Activated CD8-positive, alpha-beta memory T cell treated with anti-CD3 and anti-CD28 coated beads for 36 hours (primary cell): ENCODE data around the gene ARHGEF3. TPM values are rescaled to one million over a fixed set of nuclear protein-coding genes. Genes with fewer than 3 reads are reported as not detected.

Source experiments
- CTCF ChIA-PET: fragments of 350-600 bp; sonication (Branson Sonifier 250); formaldehyde crosslinking; loops from one replicate; lab custom pipeline; 2021; ENCODE audit warnings: antibody characterized with exemption; lab: Charles Lee
- POLR2A ChIA-PET: fragments of 350-600 bp; sonication (Branson Sonifier 250); formaldehyde crosslinking; loops from one replicate; lab custom pipeline; 2021; ENCODE audit warnings: antibody characterized with exemption; lab: Charles Lee
- total RNA-seq, 2 experiments: library from RNA; stranded (reverse); gene quantifications; one replicate each; pipeline ENCODE4 v1.2.3, GENCODE V29; 2021

ARHGEF3 gene
- total RNA-seq, 2 experiments from 2014 or later = 51.4 to 53.8 TPM

DNA sequence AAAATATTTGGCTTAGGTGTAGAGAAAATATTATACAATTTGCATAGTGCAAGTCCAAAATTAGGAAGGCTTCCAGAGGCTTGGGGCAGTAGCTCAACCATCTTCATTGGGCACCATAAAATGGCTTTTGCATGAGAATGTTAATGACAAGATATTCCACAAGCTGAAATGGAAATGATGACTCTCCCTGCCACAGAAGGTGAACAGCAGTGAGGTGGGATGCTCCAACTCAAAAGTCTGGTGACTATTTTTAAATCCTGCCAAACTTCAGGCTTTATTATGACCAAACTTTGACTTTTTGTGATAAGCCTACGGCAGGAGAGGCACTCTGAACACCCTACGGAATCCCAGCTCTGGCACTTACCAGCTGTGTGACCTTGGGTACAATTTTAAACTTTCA lies 37.6 kb downstream of the ARHGEF3 start:
- ChIA-PET CTCF (interaction anchor here (0.9 to 1.1 kb wide), 2 partner anchors 16 to 158 kb away, joined by 3 read pairs; no protein-coding TSS in a partner anchor), POLR2A (interaction anchor here (0.7 kb wide), 1 partner anchor 11 kb away, joined by 3 read pairs; no protein-coding TSS in a partner anchor)

DNA sequence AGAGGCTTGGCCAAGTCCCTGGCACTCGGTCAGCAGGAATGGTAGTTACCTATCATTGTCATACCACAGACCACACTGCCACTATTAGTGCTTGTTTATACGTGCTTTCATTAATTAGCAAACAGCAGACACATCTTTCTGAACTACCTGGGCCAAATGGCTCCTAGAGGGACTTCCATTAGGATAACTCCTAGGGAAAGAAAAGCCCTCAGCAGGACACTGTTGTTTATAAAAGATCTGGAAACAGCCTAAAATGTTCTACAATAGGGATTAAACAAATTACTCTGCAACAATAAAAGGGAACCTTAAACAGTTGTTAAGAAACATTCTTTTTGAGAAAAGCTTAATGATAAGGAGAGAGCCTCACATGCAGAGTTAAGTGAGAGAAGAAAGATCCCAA lies 38.5 kb downstream of the ARHGEF3 start:
- ChIA-PET CTCF (interaction anchor here (0.6 kb wide), 1 partner anchor 240 kb away, joined by 3 read pairs; no protein-coding TSS in a partner anchor), POLR2A (no interaction called here)

DNA sequence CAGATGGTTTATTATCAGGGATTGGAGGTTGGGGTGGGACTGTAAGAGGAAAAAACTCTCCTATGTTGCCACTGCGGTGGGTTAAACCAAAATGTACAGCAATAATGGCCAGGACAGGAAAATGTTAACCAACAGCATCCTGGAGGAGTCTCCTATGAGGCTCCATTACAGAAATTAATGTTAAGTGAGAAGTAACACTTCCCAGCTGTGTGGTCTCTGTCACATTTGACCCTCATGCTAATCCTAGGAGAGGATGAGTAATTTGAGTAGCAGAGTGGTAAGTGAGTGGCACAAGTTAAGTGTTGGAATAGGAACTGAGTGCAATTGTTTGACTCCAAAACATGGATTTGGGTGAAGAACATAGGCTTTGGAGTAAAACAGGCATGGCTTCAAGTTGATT lies 39.0 kb downstream of the ARHGEF3 start:
- POLR2A ChIA-PET = no interaction called here
- CTCF ChIA-PET = interaction anchor here (0.6 kb wide), 1 partner anchor 240 kb away, joined by 3 read pairs; no protein-coding TSS in a partner anchor

DNA sequence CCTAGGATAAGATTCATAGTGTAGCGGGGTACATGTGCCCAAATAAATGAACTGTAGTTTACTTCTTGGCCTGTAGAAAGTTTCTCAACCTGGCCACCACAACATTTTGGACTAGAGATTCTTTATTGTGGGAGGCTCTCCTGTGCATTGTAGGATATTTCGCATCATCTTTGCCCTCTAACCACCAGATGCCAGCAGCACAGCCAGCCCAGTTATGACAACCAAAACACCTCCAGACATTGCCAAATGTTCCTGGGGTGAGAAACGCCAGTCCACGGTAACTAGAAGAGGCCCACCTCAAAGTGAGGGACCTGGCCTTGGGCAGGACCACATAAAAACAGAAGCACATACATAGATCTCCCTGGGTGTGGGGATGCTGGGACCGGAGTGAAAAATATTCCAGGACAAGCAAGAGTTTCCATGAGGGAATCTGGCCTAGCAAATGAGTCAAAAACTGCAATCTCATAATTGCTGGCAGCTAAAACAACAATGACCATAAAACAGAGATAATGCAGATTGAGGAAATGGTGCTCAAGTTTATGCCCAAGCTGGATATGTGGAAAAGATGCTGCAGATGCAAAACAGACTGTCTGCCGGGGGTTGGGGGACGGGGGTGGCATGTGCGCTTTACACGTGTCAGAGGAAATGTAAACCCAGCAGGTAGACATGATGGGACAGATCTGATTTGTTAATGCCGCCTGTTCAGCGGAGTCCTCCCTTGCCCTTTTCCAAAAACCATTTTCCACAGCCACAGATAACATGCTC lies 39.7 kb downstream of the ARHGEF3 start:
- ChIA-PET CTCF (no interaction called here), POLR2A (no interaction called here)

DNA sequence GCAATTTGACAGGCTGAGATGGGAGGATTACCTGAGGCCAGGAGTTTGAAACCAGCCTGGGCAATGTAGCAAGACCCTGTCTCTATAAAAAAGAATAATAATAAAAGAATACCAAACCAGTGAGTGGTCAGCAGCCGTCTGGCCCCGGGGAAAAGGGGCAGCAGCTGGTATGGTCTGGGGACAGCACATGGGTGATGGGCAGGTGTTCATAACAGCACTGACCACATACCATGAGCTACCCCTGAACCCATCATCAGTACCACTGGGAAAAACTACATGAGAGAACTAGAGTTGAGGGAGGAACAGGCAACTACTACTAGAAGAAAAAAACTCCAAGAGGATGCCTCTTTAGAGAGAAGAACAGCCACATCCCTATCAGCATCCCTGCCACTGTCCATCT lies 40.7 kb downstream of the ARHGEF3 start:
- POLR2A ChIA-PET = no interaction called here
- CTCF ChIA-PET = no interaction called here

DNA sequence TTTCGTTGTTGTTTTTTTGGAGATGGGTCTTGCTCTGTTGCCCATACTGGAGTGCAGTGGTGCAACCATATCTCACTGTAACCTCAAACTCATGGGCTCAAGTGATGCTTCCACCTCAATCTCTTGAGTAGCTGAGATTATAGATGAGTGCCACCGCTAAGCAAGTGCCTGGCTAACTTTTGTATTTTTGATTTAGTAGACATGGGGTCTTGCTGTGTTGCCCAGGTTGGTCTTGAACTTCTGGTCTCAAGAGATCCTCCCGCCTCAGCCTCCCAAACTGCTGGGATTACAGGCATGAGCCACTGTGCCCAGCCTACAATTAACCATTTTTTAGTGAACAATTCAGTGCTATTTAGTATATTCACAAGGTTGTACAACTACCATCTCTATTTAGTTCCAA lies 42.2 kb downstream of the ARHGEF3 start:
- ChIA-PET CTCF (interaction anchor here (2.1 kb wide), 1 partner anchor 23 kb away, joined by 7 read pairs; no protein-coding TSS in a partner anchor), POLR2A (interaction anchor here (1.6 kb wide), 1 partner anchor 40 kb away, joined by 4 read pairs; no protein-coding TSS in a partner anchor)

DNA sequence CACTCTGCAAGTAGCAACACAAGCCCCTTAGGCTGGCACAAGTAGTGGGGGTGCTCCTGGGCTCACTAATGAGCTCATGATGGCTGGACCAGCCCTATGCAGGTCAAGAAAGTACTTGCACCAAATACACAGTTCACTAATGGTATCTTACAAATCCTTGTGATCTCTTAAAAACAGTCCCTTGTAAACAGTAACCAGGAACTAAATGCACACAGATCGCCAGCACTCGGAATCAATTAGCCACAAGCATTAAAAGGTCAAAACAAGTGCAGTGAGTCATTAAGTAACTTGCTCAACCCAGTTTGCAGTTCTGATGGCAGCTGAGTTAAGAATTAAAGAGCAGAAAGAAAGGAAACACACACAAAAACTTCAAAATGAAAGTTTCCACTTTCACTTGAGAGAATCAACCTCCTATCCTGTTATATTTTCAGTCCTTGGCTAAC lies 43.2 kb downstream of the ARHGEF3 start:
- ChIA-PET POLR2A (interaction anchor here (0.6 to 1.6 kb wide), 9 partner anchors 9 to 128 kb away, joined by 3 to 7 read pairs (median 4); no protein-coding TSS in a partner anchor), CTCF (interaction anchor here (1.0 to 2.1 kb wide), 2 partner anchors 24 to 44 kb away, joined by 6 to 7 read pairs; partner anchors contain the start of gene ARHGEF3)

DNA sequence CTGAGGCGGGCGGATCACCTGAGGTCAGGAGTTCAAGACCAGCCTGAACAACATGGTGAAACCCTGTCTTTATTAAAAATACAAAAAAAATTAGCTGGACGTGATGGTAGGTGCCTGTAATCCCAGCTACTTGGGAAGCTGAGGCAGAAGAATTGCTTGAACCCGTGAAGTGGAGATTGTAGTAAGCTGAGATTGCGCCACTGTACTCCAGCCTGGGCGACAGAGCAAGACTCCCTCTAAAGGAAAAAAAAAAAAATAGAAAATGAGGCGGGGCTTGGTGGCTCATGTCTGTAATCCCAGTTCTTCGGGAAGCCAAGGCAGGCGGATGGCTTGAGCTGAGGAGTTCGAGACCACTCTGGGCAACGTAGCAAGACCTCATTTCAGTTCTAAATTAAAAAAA lies 43.7 kb downstream of the ARHGEF3 start:
- ChIA-PET CTCF (interaction anchor here (1.0 kb wide), 1 partner anchor 44 kb away, joined by 6 read pairs; the partner anchor contains the start of gene ARHGEF3), POLR2A (interaction anchor here (0.6 to 1.6 kb wide), 4 partner anchors 32 to 129 kb away, joined by 3 to 6 read pairs (median 4); no protein-coding TSS in a partner anchor)

DNA sequence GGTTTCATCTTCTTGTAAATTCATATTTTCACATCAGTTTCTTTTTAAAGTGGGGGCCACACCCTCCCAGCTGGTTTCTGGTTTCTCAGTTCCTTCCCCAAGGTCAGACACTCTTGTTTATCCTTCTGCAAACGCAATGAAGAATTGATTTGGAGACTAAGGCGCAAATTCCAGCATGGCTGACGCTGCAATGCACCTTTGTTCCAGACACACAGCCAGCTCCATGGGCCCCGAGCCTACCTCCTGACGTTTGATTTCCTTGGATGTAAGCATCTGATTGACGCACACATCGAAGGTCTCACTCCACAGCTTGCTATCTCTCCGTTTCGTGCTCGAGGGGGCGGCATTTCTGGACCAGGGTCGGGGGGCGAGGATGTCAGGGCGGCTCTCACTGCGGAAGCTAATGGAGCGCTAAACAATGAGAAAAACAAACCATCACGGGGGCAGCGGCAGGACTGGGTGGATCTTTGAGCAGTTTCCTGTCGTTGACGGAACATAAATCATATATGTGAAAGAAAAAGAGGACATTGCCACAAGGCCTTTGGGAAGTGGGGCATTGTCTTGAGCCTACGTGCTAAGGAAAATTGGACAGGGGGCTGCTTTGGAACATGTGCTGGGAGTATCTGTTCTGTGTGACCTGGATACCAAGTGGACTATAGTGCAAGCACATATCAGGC lies 46.9 kb downstream of the ARHGEF3 start:
- ChIA-PET CTCF (interaction anchor here (1.0 to 4.3 kb wide), 5 partner anchors 30 to 50 kb away, joined by 3 to 23 read pairs (median 6); partner anchors contain the start of gene ARHGEF3), POLR2A (interaction anchor here (0.6 to 1.7 kb wide), 4 partner anchors 16 to 198 kb away, joined by 3 to 7 read pairs (median 4); partner anchors contain the start of gene CCDC66)

DNA sequence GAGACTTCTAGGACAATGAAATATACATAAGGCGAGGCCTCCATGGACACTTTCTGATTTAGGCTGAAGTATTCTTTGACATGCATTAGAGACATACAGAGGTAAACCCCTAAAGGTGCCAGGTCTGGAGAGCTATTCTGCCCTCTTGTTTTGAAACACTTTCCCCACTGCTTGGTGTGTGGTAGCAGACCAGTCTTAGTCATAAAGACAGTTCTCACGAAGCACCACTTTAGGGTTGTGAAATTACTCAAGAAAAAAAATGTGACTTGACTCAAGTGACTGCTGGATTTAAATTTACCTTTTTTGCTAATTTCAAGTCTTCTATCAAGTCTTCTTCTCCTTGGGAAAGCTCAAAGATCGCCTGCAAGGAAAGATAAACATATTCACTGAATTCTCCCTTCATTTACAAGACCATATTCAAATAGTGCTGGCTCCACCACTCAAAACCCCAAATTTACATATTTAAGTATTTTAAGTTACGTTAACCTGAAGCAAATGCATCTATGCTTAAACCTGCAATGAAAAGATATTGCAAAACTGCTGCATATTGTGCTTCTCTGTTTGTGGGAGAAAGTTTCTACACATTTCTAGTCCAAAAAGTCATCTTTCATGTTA lies 48.4 kb downstream of the ARHGEF3 start:
- CTCF ChIA-PET = interaction anchor here (1.4 to 4.3 kb wide), 4 partner anchors 28 to 237 kb away, joined by 3 to 23 read pairs (median 8); partner anchors contain the start of gene ARHGEF3

DNA sequence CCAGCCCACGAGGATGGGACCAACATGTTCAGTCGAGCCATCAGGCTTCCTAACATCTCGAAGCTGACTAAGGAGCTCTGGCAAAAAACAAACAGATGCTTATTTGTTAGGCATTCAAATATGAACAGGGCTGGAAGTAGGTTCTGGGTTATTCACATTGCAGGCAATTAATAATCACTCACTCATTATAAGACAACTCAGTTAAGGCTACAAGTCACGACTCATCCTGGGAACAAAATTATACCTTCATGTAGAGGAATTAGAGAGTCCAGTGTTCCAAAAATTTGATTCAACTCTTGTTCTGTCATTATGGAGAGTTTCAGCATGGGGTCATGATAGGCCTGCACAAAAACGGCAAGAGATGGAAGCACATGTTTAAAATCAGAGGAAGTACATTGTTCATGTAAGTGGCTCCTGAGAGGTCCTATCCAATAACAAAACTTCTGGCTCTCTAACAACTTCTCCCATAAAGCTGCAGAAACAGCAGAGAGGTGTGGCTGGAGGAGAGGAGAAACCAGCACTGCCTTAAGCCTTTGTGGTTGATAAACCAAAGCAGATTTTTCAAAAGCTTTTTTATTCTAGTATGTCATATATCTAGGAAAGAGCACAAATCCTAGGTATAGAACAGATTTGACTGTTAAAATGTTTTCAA lies 50.6 kb downstream of the ARHGEF3 start:
- CTCF ChIA-PET = interaction anchor here (0.9 to 1.5 kb wide), 3 partner anchors 19 to 238 kb away, joined by 3 read pairs; no protein-coding TSS in a partner anchor
- POLR2A ChIA-PET = interaction anchor here (0.6 to 0.9 kb wide), 2 partner anchors 9 to 166 kb away, joined by 3 read pairs; no protein-coding TSS in a partner anchor

More for the DNA sequence above, 48.4 kb downstream of the ARHGEF3 start:
- POLR2A ChIA-PET = interaction anchor here (0.6 to 1.2 kb wide), 3 partner anchors 11 to 37 kb away, joined by 3 to 4 read pairs (median 3); no protein-coding TSS in a partner anchor

DNA sequence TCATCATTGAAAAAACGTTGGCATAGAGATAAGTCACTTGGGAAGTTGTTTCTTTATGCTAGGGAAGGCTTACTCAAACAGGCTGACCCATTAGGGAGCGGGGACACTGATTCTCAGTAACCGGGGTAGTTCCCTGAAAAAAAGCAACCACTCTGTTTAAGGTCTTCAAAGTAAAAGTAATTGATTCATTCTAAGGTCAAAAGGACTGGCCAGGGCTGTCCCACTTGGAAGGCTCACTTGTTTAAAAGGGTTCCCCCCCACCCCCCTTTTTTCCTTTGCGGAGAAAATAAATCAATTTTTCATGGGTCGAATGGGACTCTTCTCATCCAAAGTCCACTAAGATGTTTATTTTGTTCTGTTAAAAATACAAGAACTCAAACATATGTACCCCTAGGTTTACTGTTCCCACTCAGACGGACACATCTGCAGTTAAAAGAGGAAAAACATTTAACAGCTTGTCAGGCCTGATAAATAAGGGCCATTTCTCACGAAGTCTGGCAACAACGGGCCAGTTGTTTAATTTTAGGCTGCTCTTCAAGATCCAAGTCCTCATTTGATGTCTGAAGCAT lies 53.0 kb downstream of the ARHGEF3 start:
- ChIA-PET POLR2A (no interaction called here), CTCF (interaction anchor here (0.6 kb wide), 2 partner anchors 14 to 16 kb away, joined by 3 read pairs; no protein-coding TSS in a partner anchor)

DNA sequence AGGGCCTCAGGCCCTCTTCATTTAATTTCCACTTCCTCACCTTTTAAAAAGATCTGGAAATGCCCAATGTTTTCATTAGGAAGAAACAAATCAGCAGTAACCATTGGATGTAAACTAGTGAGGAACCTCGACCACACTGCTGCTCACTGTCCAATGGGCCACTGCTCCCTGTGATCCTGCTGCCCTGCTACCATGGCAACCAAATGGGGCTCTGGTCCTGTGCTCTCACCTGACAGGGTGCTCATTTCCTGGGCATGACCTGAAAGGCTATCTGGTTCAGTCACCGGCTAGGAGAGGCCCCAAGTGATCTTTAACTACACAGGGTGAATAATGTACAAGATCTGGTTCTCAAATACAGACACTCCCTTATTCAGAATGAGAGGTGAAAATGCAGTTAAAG lies 54.6 kb downstream of the ARHGEF3 start:
- POLR2A ChIA-PET = interaction anchor here (0.5 kb wide), 1 partner anchor 14 kb away, joined by 3 read pairs; no protein-coding TSS in a partner anchor
- CTCF ChIA-PET = no interaction called here

DNA sequence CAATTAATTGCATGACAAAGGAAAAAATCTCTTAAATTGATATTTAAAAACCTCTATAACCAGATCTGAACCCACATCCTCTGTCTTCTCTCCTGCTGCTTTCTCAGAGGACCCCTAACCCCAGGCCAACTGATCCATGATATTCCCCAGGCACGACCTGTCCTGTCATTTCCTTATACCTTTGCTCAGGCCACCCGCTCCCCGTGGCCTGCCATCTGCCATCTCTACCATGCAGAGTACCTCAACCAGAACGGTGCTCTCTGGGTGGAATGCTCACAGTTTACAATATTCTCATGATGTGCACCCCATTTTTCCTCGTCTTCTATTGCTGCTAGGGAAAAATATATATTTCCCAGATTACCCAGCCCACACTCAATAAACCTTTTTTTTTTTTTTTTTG lies 57.7 kb downstream of the ARHGEF3 start:
- ChIA-PET POLR2A (interaction anchor here (0.7 kb wide), 1 partner anchor 15 kb away, joined by 5 read pairs; no protein-coding TSS in a partner anchor), CTCF (no interaction called here)

DNA sequence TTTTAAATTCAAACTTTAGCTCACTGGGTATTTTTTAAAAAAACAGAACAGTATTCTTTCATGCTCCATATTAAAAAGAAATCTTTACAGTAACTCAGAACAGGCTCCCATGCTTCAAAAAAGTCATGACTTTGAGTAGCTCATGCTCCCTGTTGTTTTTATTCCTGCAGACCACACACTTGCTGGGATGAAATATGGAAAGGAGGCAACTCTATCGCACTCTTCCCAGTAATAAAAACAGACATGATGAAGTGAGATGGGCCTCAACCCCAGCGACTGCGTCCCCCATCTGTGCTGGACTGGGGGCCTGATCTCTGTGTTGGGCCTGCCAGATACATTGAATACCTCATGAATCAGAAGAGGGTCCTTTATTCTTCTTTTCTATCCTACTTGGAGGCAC lies 58.9 kb downstream of the ARHGEF3 start:
- POLR2A ChIA-PET = no interaction called here
- CTCF ChIA-PET = interaction anchor here (0.8 kb wide), 1 partner anchor 22 kb away, joined by 3 read pairs; no protein-coding TSS in a partner anchor

DNA sequence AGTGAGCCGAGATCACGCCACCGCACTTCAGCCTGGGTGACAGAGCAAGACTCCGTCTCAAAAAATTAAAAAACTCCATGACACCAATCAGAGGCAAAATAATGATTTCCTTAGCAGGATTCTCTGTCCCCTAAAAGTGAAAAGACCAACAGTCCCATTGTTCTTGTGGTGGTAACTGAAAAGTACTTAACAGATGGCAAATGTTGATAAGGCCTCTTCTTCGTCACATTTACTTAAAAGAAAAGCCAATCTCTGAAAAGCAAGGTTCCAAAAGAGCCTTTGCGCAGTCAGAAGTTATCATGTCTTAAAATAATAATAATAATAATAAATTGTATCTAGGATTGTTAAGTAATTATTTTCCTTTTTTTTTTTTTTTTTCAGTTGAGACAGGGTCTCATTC lies 62.7 kb downstream of the ARHGEF3 start:
- CTCF ChIA-PET = interaction anchor here (0.6 kb wide), 1 partner anchor 36 kb away, joined by 3 read pairs; no protein-coding TSS in a partner anchor
- POLR2A ChIA-PET = interaction anchor here (0.7 kb wide), 1 partner anchor 13 kb away, joined by 3 read pairs; no protein-coding TSS in a partner anchor

DNA sequence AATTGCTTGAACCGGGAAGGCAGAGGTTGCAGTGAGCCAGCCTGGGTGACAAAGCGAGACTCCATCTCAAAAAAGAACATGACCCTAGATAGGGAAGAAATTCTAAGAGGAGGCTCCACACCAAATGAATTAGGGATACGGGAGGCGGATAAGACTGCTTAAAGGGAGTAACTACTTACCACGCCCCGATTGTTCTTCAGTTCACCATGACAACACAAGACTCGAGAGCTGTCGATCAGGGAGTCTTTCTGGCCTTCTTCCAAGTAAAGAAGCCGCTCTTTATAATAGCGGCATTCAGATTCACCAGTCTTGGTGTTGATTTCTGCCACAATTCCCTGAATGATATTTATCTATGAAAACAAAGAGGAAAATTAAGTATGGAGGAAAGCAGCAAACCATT lies 64.7 kb downstream of the ARHGEF3 start:
- POLR2A ChIA-PET = no interaction called here
- CTCF ChIA-PET = no interaction called here
